Stimulated activated CD4-positive, alpha-beta T cell treated with anti-CD3 and anti-CD28 coated beads, Interleukin-15, amount 100 ng/mL, for 1 hour (primary cell): Measurements from ENCODE around the gene PHF21A.

Source experiments
- DNase-seq, 2 donors: peaks; one replicate each; pipeline ENCODE4 v3.0.0-alpha.2; 2020; ENCODE audit warnings: low read depth in 1 of 2, low spot score in 1 of 2

PHF21A gene

DNA sequence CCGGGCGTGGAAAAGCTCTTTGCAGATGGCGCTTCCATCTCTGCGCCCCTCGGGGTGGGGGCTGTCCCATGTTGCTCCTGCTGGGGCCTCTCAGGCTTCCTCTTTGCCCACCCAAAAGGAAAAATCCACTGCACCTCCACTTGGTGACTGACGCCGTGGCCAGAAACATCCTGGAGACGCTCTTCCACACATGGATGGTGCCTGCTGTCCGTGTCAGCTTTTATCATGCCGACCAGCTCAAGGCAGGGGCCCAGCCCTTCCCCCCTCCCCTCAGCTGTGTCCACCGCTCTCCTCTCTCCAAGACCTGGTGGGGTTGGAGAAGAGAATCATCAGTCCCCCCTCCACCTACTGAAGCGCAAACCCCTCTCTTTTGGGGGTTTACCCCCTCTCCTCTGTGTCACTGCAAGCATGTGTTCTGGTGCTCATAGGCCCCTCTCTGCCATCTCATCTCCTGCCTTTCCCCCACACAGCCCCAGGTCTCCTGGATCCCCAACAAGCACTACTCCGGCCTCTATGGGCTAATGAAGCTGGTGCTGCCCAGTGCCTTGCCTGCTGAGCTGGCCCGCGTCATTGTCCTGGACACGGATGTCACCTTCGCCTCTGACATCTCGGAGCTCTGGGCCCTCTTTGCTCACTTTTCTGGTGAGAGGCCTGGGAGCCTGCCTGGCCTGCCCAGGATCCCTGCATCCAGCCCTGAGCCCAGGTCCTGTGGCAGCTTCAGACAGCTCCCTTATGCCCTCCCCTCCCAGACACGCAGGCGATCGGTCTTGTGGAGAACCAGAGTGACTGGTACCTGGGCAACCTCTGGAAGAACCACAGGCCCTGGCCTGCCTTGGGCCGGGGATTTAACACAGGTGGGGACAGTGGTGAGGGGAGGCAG lies 197.0 kb downstream of the PHF21A start:
- DNase-seq = no peak

DNA sequence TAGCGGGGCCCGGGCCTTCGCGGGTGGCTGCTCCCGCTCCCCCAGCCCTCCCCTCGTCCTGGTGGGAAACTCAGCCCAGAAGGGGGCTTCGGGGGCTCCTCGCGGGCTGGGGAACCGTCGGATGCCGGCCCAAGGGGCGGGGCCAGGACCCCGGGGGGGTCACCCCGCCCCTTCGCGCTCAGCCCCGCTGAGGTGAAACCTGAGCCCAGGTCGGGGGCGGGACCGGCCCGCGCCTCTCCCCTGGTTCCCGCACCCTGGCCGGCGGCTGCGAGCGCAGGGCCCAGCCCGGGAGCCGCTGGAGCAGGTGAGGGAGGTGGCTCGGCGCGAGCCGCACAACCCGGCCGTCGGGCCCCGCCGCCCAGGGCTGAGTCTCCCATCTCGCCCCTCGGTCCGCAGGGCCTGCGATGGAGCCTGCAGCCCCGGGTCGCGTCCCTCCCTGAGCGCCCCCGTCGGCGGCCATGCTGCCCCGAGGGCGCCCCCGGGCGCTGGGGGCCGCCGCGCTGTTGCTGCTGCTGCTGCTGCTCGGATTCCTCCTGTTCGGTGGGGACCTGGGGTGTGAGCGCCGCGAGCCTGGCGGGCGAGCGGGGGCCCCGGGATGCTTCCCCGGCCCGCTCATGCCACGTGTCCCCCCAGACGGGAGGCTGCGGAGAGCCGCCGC lies 198.7 kb downstream of the PHF21A start, which contains the start of gene LARGE2:
LARGE2 (plus strand) TSS at position 232 of the 658 bp plus-strand sequence; CDS start at position 459, 227 bp downstream.
- DNase-seq = no peak

DNA sequence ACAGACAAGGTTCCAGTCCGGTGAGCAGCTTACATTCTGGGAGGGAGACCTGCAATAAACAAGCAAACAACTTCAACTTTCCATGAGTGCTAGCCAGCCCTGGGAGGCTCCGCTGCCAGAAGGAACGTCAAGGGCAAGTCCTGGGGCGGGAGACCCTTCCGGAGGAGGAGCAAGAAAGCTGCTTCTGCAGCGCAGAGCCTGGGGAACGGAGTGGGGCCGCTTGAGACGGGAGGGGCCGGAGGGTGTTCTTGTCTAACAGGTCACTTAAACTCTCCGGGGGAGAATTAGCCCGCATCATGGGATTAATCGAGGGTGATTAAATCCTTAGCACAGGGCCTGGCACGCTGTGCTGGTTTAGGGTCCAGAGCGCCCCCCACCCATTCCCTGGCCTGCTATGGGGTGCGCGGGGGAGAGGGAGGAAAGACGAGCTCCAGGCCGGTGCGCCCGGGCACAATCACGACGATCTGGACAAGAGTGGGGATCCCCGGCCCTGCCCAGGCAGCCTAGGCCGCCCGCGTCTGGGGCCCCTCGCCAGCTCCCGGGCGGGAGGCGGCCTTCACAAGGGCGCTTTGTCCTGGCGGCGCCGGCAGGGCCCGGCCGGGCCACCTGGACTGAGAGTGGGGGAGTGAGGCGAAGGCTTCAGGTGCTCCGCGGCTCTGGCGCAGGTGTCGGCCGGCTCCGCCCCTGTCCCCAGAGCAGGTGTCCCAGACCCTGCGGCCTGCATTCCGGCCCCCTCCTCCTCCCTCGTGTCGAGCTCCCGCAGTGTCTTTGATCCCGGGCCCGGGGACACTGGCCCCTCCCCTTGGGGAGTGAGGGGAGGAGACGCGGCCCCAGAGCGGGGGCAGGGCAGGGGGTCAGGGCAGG lies 199.5 kb downstream of the PHF21A start:
- no peak for DNase-seq

DNA sequence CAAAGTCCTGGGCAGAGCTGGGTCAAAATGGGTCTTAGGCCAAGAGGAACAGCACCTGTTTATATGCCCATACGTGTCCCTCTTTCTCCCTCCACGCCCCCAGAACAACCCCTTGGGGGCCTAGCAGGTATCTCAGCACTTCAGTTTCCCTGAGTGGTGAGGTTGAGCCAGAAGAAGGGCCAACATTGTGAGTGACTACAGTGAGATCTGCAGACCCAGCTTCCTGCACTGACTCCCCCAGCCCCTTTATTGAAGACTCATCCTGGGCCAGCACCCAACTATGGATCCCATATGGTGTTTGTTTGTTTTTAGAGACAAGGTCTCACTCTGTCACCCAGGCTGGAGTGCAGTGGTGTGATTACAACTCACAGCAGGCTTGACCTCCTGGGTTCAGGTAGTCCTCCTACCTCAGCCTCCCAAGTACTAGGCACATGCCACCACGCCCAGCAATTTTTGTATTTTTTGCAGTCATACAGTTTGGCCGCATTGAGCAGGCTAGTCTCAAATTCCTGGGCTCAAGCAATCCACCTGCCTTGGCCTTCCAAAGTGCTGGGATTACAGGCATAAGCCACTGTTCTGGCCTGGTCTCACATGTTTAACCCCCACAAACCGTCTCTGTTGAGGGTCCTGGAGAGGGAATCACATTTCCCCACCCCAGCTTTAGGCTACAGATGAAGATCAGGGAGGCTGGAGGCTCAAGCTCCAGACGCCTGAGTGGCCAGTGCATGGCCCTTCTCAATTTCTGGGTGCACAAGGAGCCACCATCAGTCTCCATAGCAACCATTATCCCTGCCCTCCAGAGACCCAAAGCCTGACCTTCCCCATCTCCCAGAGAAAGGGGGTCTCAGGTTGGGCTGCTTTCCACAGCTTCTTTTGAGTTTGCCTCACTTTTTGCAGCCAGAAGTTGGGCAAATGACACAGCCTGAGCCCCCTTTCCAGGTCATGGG lies 200.4 kb downstream of the PHF21A start:
- no peak for DNase-seq

DNA sequence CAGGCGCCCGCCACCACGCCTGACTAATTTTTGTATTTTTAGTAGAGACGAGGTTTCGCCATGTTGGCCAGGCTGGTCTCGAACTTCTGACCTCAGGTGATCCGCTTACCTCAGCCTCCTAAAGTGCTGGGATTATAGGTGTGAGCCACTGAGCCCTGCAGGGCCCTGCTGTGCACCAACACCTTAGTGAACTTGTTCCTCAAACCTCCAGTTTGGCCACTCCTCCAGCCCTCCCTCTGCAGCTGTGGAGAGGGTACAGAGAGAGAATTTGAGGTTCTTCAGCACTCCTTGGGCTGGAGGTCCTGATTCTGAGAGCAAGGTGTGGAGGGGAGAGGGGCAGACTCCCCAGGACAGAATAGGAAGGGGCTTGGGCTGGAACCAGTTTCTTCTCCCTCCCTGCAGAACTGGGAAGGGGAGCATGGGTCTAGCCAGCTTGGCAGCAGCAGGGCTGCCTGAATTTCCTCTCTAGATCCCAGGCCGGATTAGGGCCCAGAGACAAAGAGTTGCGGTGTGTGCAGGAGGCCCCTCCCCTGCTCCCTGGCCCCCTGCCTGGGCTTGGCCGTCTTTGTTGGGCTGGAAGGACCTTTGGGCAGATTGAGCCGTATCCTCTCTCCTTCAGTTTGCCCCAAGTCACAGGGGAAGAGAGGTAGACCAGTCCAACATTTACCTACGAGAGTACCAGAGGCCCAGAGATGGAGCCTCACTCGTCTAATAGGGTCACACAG lies 201.3 kb downstream of the PHF21A start:
- DNase-seq = no peak

DNA sequence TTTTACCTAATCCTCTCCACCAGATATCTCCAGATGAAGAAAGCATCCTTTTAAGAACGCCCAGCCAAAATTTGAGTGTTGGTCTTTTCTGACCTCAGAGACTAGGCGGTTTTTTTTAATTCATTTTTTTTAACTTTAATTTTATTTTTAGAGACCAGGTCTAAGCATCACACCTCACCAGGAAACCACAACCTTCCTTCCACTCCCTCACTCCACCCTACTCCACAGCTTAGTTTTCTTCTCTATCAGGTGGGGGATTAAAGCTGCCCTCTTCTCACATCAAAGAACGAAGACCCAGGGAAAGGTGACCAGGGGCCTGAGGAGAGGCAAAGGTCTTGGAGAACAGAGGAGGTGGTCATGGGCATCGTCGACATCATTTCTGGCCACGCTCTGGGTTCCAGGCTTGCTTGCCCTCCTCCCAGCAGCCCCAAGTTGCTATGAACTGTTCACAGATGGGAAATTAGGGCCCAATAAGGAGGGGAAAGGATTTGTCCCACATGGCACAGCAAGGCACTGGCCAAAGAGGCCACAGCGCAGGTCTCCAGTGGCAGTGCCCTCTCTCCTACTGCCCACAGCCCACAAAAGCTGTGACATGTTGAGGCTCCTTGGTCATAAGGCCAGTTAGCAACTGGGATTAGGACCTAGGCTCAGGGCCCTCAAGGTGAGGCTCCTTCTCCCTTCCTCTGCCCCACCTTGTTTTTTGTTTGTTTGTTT lies 202.1 kb downstream of the PHF21A start:
- DNase-seq = no peak

DNA sequence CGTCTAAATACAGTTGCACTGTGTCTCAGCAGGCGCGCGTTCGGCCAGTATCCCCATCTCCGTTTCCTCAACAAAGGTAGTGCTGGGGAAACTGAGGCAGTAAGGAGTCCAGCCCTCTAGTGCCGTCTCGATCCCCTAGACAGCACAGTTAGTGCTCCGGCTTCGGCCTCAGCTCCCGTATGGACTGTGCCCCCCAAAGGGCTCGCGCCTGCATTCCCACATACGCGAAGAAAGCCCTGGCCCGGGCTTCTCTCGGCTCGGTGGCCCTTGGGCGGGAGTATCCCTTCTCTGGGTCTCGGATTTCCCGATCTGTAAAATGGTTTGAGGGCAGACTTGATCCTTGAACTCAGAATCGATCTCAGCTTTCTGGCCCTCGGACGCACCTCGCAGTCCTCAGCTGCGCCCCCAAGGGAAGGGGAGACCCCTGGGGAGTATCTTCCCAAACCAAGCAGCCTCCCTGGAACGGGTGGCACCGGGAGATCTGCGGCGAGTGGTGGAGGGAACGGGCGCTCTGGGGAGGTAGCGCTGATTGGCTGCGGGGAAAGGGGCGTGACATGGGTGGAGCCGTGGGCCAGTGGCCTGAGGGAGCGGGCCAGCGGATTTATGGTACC lies 202.8 kb downstream of the PHF21A start:
- DNase-seq = peak in 1 of 2 donors; percentile 43

DNA sequence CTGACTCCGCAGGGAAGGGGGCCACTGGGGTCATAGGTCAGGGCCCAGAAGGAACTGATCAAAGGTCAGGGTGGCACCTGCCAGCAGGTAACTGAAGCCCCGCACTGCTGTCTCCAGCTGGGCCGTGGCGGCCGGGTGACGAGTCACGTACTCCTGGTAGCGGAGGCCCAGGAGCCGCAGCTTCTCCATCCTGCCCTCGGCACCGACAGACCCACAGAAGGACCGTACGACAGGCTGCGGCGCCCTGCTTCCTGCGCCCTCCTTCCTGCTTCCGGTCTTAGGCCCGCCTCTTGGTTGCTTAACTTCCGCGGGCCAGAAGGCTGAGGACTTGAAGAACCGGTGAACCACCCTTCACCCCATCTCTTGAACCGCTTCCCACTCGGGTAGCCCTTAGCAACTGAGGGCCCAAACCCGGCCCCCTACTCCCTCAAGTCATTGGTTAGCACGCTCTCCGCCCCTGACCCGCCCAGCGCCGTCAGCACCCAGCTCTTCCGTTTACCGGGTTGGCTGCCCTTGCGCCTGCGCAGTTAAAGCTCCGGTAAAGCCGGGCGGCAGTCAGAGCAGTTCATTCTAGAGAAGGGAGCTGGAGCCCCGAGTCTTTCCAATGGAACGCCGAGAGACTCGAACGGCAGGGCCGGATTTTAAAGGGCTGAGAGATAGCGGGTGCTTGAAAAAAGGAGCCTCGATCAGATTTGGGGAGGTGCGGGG lies 203.5 kb downstream of the PHF21A start, which contains the start of gene PEX16:
PEX16 (minus strand) TSS at position 255 of the 708 bp plus-strand sequence; CDS start at position 189, 66 bp downstream.
- DNase-seq = peak; percentile 89 to 90

DNA sequence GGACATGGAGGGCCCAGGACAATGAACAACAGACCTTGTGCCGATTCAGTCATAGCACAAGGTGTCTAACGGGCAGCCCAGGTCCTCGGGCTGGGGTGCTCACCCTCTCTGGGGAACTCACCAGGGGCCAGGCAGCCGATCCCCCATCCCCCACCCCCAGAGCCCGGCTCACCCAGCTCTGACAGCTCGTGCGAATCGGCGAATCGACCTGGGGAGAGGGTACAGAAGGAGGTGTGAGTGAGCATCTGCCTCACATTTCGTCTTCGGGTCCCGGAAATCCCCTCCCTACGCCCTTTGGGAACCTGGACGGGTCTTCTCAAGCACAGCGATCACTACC lies 204.0 kb downstream of the PHF21A start:
- no peak for DNase-seq

DNA sequence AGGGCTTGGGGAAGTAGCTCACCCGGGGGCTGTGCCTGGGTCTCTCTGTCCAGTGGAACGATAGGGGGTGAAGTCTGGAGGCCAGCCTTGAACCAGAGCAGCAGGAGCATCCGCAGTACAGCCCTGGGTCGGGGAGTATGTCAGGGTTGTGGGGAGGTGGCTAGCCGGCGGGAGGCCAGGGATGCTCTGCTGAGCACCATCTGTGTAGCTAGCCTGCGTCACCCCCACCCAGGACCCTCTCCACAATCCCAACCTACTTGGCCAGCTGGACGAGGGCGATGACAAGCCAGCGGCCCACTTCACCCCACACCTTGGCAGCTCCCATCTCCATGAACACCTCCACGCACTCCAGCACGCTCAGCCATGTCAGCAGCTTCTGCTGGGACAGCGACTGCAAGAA lies 205.8 kb downstream of the PHF21A start:
- DNase-seq = no peak

DNA sequence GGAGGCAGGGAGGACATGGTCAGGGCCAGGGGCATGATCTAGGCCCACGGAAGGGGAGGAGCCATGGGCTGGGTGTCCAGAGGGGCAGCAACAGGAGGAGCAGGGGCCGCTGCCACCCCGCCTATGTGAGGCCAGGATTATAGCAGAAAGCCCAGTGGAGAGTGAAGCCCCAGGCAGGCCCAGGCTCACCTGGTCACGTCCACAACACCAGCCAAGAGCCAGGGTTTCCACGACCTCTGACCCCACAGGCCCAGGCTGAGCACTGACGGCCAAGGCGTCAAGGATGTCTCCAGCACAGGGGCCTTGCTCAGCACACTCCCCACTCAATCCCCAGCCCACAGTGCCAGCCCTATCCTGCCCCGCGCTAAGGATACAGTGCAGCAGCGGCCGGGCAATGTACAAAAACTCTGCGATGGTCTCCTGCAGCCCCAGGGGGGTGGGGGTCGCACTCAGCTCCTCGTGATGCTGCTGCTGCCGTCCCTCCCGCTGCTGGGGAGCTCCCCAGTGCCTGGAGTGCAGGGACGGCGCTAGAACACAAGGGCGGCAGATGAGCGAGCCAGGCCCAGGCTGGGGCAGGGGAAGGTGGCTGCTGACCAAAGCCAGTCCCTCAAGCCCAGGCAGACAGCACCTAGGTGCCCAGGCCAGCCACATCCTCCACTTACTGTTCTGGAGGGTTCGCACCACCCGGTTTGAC lies 207.2 kb downstream of the PHF21A start:
- no peak for DNase-seq

DNA sequence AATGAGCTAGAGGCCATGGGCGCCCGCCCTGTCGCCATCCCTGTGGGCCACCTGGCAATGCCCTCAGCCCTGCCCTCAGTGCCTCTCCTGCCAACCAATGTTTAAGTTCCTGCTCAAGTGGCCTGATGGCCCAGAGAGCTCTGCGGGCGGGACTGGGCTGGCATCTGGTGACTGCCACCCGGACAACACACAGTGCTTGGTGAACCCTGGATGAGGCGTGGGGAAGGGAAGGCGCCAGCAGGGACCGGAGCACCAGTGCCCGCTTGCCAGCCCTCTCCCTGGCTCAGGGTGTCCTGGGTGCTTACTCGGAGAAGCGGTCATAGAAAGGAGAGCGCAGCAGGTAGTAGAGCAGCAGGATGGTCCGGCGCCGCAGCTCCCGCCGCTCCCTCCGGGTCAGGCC lies 207.7 kb downstream of the PHF21A start:
- DNase-seq = no peak

DNA sequence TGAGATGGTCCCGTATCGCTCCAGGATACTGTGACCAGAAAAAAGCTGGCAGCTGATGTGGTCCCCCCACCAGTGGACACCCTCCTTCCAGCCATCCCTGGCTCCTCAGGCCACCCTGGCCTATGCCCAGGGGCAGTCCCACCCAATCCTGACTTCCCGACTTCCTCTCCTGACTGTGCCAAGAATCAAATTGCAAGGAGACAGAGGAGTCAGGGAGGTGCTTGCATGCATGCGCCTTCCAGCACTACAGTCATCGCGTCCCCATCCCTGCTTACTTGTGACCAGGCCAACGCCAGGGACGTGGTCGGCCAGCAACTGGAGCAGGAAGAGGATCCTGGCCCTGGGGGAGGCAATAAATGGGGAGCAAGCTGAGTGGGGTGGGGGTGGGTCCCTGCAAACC lies 210.6 kb downstream of the PHF21A start:
- DNase-seq = no peak

DNA sequence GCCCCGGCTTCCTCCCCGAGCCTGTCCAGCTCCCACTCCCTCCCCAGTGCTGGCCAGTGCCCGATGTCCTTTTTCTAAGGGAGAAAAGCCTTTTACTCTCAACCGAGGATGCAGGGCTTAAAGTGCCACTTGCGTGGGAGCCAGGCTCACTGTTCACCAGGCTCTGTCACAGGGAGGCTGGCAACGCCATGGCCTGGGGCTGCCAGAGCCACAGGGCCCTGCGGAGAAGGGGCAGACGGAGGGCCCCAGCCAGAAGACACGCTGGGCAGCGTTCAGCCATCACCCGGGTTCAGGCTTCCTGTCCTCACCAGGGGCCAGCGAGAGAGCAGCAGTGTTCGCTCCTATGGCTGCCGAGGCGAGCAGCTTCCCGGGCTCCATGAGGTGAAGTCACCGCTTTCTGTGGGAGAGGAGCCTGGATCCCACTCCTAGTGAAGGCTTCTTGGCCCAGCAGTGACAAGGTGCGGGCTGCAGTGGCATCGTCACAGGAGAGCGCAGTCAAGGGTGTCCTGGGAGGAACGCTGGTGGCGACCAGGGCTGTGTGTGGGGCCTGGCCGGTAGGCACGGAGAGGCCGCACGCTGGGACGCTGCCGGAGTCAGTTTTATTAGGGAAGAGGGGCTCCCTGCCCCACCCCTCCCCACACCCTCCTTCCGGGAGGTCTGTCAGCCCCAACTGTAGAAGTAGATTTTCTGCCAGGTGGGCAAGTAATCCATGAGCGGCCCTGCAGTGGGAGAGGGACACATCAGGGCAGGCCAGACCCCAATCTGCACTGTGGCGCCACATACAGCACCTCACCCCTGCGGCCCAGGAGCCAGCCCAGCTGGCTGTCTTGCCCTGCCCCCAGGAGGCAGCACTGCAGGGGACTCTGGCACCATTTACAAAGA lies 211.4 kb downstream of the PHF21A start:
- DNase-seq = no peak

DNA sequence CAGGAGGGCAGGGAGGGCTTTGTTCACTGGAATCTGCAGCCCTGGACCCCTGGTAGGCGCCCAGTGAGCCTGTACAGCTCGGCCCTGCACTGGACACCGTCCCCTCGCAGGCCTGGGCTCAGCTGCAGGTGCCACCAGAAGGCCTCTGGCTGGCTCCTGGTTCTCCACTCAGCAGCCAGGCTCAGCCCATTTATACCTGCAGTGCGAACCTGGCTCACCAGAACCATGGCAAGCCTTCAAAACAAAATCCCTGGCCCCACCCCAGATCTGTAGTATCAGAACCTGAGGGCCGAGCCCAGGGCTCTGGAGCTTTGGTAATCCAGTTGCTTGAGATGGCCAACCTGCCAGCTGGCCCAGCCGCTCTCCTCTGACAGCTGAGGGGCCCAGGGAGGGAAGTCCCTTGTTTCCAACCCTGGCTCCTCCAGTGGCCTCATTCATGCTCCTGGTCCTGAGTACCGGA lies 213.3 kb downstream of the PHF21A start:
- DNase-seq = no peak

DNA sequence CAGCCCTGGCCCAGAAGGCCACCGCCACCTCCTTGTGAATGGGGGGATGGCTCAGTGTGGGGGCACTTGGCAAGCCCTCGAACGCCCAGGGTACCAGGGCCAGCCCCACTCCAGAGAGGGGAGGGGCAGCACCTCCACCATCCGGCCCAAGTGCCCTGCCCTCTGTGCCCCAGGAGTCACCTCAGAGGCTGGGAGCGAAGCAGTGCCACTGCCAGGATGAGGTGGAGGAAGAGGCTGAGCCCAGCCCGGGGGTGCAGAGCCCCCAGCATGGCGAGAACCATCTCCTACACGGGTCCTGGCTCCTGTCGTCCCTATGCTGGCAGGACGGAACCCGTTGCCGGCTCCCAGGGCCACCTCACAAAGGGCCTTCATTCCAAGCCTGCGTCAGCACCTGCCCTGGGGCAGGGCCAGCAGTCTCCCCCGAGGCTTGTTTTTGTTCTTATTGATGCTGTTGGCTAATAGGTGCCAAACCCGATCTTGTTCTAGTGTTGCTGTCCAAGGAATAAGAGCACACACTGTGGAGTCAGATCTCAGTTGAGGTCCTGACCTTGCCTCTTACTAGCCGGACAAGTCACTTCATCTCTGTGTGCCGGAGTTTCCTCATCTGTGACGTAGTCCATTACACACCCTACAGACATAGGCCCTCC lies 214.2 kb downstream of the PHF21A start, which contains the start of gene FREY1:
FREY1 (minus strand) TSS at position 307 of the 647 bp plus-strand sequence; CDS start at position 281, 26 bp downstream.
- DNase-seq = no peak
